Measurements from ENCODE around the gene RANBP9.

The RANBP9 gene

GRCh38 chr6:13677878-13678254 is 33.8 kb downstream of the RANBP9 start:
- no peak for DNase-seq (ENCODE audit: low spot score)

GRCh38 chr6:13676551-13677156 is 35.0 kb downstream of the RANBP9 start:
- DNase-seq (ENCODE audit: low spot score): no peak

GRCh38 chr6:13674533-13675190 is 37.0 kb downstream of the RANBP9 start:
- no peak for DNase-seq (ENCODE audit: low spot score)

GRCh38 chr6:13673825-13674444 is 37.7 kb downstream of the RANBP9 start:
- no peak for DNase-seq (ENCODE audit: low spot score)

GRCh38 chr6:13673368-13673767 is 38.3 kb downstream of the RANBP9 start:
- DNase-seq (ENCODE audit: low spot score): no peak

GRCh38 chr6:13672904-13673303 is 38.7 kb downstream of the RANBP9 start:
- DNase-seq (ENCODE audit: low spot score): no peak

- no peak for DNase-seq (ENCODE audit: low spot score)
These were observed 40.0 kb downstream of the RANBP9 start for GRCh38 chr6:13671548-13672127.

- DNase-seq (ENCODE audit: low spot score): no peak
These were observed 42.2 kb downstream of the RANBP9 start for GRCh38 chr6:13669476-13669875.

- peak; percentile 9 for DNase-seq (ENCODE audit: low spot score)
These were observed 43.2 kb downstream of the RANBP9 start for GRCh38 chr6:13668291-13668928.

GRCh38 chr6:13667655-13668054 is 44.0 kb downstream of the RANBP9 start:
- no peak for DNase-seq (ENCODE audit: low spot score)

GRCh38 chr6:13666194-13667105 is 45.2 kb downstream of the RANBP9 start:
- DNase-seq (ENCODE audit: low spot score): no peak

GRCh38 chr6:13664703-13665352 is 46.8 kb downstream of the RANBP9 start:
- no peak for DNase-seq (ENCODE audit: low spot score)

- no peak for DNase-seq (ENCODE audit: low spot score)
These were observed 47.6 kb downstream of the RANBP9 start for GRCh38 chr6:13663986-13664385.

GRCh38 chr6:13662651-13663334 is 48.8 kb downstream of the RANBP9 start:
- no peak for DNase-seq (ENCODE audit: low spot score)

- no peak for DNase-seq (ENCODE audit: low spot score)
These were observed 50.0 kb downstream of the RANBP9 start for GRCh38 chr6:13661647-13662046.

- no peak for DNase-seq (ENCODE audit: low spot score)
These were observed 50.7 kb downstream of the RANBP9 start for GRCh38 chr6:13660893-13661292.

- DNase-seq (ENCODE audit: low spot score): no peak
These were observed 51.4 kb downstream of the RANBP9 start for GRCh38 chr6:13660273-13660672.

- DNase-seq (ENCODE audit: low spot score): no peak
These were observed 55.9 kb downstream of the RANBP9 start for GRCh38 chr6:13655700-13656099.

- DNase-seq (ENCODE audit: low spot score): no peak
These were observed 57.1 kb downstream of the RANBP9 start for GRCh38 chr6:13654496-13654895.

GRCh38 chr6:13653296-13653695 is 58.3 kb downstream of the RANBP9 start:
- DNase-seq (ENCODE audit: low spot score): no peak

GRCh38 chr6:13649393-13649792 is 62.2 kb downstream of the RANBP9 start:
- no peak for DNase-seq (ENCODE audit: low spot score)

Data from CD4-positive, alpha-beta T cell treated with Interleukin-6 at 100 ng/mL for 8 hours (primary cell).